Central memory CD8-positive, alpha-beta T cell (primary cell): ENCODE results near the gene TBX19.

Source experiments
- ATAC-seq: fragments of 150-1000 bp; cut with Tn5 transposase; replicated peaks from 2 replicates; pipeline ENCODE4 v1.10.0; 2022; ENCODE audit warnings: mild to moderate bottlenecking, moderate FRiP score, moderate number of reproducible peaks; ENCODE audit not compliant: poor library complexity, severe bottlenecking; ENCODE audit errors: extremely low read depth
- DNase-seq, 2 donors: peaks; one replicate each; pipeline ENCODE4 v3.0.0; 2021; ENCODE audit warnings: low spot score in 2 of 2
- H3K27ac Mint-ChIP-seq: one replicate; pipeline ENCODE4 v1.8.0; 2022; ENCODE audit warnings: low read depth, mild to moderate bottlenecking, moderate library complexity, mixed read lengths
- H3K27me3 Mint-ChIP-seq: one replicate; pipeline ENCODE4 v1.8.0; 2022; ENCODE audit warnings: mixed read lengths
- H3K36me3 Mint-ChIP-seq: one replicate; pipeline ENCODE4 v1.8.0; 2022; ENCODE audit warnings: mild to moderate bottlenecking, moderate library complexity, mixed read lengths; ENCODE audit not compliant: insufficient read depth
- H3K4me1 Mint-ChIP-seq: one replicate; pipeline ENCODE4 v1.8.0; 2022; ENCODE audit warnings: mixed read lengths
- H3K4me3 Mint-ChIP-seq: one replicate; pipeline ENCODE4 v1.8.0; 2022; ENCODE audit warnings: mild to moderate bottlenecking, moderate library complexity, mixed read lengths
- H3K9me3 Mint-ChIP-seq: one replicate; pipeline ENCODE4 v1.8.0; 2022; ENCODE audit warnings: mixed read lengths

The TBX19 gene

DNA sequence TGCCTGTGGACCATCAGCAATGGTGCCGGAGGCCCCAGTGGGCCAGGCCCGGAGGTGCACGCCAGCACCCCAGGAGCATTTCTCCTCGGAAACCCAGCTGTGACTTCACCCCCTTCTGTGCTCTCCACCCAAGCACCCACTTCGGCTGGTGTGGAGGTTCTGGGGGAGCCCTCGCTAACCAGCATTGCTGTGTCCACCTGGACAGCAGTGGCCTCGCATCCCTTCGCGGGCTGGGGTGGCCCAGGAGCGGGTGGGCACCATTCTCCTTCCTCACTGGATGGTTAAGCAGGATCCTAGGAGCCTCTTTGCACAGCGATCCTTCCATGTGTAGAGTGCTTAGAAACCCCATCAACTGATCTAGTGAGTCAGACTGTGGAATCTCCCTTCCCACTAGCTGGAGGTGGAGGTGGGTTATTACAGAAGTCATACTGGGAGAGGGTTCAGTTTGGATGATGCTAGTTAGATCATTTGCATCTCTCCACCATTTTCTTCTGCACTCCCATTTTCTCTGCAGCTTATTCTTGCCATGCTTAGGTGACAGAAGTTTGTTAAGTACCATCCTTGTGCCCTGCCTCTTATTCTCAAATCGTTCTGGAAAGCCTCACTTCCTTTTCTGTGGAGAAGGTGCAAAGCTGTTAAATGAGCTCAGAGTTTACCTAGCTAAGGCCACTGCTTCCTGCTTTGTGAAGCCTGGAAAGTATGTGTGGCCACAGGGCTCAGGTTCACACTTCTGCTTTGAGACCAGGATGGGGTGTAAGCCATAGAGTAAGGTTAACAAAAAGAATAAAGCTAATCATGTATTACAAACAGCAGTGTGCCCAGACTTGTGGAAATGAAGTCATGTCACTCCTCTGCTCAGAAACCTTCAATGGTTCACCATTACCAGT is 32.3 kb downstream of the TBX19 start:
- H3K36me3 Mint-ChIP-seq: peaks cover 3% of the 10 kb centered on the region
- no peak overlapping the region for H3K27ac Mint-ChIP-seq
- peaks cover 21% of the 10 kb centered on the region for H3K4me1 Mint-ChIP-seq
- H3K9me3 Mint-ChIP-seq: no peaks in the 10 kb centered on the region
- DNase-seq (no peak), ATAC-seq (no peak)
- no peaks in the 10 kb centered on the region for H3K27me3 Mint-ChIP-seq
- no peak overlapping the region for H3K4me3 Mint-ChIP-seq

DNA sequence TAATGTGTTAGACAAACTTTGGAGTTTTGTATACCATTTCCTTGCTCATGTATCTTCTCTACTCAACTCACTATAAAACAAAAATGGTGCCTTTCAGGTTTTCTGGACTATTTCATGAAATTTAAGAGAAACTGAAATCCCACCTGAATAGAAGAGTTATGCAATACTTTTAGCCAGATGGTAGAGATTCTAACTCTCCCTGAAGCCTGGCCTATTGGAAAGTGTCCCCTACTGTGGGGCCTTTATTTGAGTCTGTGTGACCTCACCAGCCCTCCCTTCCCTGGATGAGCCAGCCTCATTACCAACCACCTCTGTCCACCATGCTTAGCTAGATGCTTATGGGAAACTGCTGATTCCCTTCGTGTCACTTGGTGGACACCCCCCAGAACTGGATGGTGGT is 35.5 kb downstream of the TBX19 start:
- Mint-ChIP-seq H3K4me3 (no peak overlapping the region), H3K27ac (peak overlapping the region; percentile 50), H3K36me3 (peaks cover 2% of the 10 kb centered on the region), H3K4me1 (peaks cover 27% of the 10 kb centered on the region), H3K27me3 (no peaks in the 10 kb centered on the region), H3K9me3 (no peaks in the 10 kb centered on the region)
- DNase-seq: no peak
- ATAC-seq: no peak

DNA sequence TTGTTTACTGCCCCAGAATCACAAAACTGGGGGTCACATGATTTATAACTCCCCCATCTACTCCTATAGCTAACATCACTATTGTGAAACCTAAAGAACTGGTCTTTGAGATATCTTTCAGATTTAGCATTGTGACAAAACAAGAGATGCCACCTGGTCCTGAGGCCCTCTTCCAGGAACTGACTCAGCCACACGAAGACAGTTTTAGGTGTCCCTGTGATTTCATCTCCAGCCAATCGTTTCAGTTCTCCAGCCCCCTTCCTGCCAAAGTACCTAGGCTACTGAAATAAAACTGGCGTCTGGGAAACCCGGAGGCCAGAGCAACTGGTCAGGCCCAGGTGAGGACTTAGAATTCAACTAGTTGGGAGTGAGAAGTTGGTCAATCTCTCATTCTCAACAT is 36.6 kb downstream of the TBX19 start:
- Mint-ChIP-seq H3K27me3 (no peaks in the 10 kb centered on the region), H3K9me3 (no peaks in the 10 kb centered on the region)

DNA sequence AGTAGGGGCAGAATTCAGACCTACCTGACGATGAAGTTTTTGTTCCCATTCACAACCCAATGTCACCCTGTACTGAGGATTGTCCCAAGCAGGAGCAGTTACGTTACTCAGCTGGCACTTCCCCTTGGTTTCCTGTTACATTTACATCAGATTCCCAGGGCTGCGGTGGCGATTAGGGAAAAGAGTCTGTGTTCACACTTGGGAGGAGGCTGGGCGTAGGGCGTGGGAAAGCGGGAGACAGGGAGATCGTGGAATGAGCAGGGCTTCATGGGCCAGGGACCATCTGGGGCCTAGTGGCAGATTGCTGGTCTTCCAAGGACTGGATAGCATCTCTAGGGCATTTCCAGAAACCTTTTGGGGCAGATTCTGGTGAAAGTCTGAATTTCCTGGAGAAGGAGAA is 39.0 kb downstream of the TBX19 start:
- H3K27ac Mint-ChIP-seq: no peak overlapping the region
- no peak overlapping the region for H3K4me3 Mint-ChIP-seq
- ATAC-seq (no peak), DNase-seq (no peak)
- peaks cover 2% of the 10 kb centered on the region for H3K36me3 Mint-ChIP-seq
- peaks cover 13% of the 10 kb centered on the region for H3K4me1 Mint-ChIP-seq
- no peaks in the 10 kb centered on the region for H3K27me3 Mint-ChIP-seq
- H3K9me3 Mint-ChIP-seq: peaks cover 1% of the 10 kb centered on the region

More for the DNA sequence above, 36.6 kb downstream of the TBX19 start:
- Mint-ChIP-seq H3K4me1 (peaks cover 27% of the 10 kb centered on the region), H3K4me3 (no peak overlapping the region), H3K36me3 (peaks cover 2% of the 10 kb centered on the region), H3K27ac (no peak overlapping the region)
- ATAC-seq: no peak
- DNase-seq: no peak

DNA sequence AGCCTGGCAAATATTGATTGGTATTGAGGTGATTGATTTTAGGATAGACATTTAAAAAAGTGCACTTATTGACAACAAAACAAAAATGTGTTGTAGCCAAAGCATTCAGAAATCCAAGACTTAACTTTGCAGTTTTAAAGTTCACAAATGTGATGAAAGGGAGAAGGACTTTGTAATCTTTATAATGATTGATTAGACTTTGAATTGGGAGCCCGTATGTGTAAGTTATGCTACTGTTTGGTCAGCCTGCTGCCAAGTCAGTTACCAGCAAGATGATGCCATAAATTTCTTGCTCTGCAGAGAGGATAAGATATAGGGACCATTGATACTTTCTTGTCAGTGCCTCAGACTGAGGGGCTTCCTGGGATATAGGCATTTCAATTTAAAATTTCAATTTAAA is 39.5 kb downstream of the TBX19 start:
- DNase-seq: no peak
- no peaks in the 10 kb centered on the region for H3K27me3 Mint-ChIP-seq

DNA sequence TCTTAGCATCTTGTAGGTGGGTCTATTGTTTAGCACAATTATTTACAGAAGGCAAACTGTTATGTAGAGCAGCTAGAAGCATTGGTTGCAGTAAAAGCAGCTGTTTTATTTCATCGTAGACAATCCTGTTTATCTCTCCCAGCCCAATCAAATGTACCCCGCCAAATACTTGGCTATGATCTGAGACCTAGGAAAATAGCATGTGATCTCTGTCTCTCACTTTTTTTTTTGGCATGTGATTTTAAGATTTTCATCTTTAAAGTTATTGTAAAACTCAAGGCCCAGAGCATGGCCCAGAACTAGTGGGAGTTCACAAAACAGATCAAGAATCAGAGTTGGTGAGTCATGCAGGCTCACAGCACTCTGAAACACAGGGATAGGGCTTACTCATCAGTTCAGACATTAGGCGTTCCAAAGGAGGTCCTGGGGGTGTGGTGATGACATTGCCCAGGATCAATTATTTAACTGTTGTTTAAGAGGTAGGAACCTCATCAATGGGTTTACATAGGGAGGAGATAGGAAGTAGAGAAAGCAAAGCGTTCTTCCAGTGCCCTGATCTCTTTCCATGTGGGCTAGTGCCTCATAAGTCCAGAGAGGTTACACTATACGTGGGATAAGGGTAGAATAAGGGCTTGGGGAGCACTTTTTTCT is 40.2 kb downstream of the TBX19 start:
- peaks cover 13% of the 10 kb centered on the region for H3K4me1 Mint-ChIP-seq
- no peak for DNase-seq
- no peak overlapping the region for H3K27ac Mint-ChIP-seq
- ATAC-seq: no peak
- peaks cover 6% of the 10 kb centered on the region for H3K9me3 Mint-ChIP-seq
- H3K4me3 Mint-ChIP-seq: no peak overlapping the region
- H3K36me3 Mint-ChIP-seq: peaks cover 2% of the 10 kb centered on the region
- H3K27me3 Mint-ChIP-seq: no peaks in the 10 kb centered on the region

More for the DNA sequence above, 39.5 kb downstream of the TBX19 start:
- Mint-ChIP-seq H3K36me3 (peaks cover 2% of the 10 kb centered on the region), H3K4me1 (peaks cover 13% of the 10 kb centered on the region), H3K27ac (no peak overlapping the region), H3K9me3 (peaks cover 6% of the 10 kb centered on the region), H3K4me3 (no peak overlapping the region)
- ATAC-seq: no peak

DNA sequence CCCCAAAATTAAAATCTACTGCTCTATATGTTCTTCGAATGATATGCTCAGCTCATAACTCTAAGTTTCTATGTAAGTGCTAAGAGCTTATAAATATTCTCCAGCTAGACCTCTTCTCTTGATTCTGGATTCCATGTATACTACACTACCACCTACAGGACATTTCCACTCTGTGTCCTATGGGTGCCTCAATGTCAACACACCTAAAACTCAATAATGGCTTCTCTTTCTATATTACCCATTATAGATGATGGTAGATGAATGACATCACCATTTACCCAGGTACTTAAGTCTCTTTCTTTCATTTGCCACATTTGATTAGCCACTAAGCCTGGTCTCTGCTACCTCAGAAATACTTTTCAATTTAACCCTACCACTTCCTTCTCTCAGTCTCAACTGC is 41.3 kb downstream of the TBX19 start:
- DNase-seq (no peak), ATAC-seq (no peak)
- Mint-ChIP-seq H3K27me3 (no peaks in the 10 kb centered on the region), H3K4me3 (no peak overlapping the region), H3K36me3 (peaks cover 2% of the 10 kb centered on the region), H3K27ac (no peak overlapping the region), H3K4me1 (peaks cover 13% of the 10 kb centered on the region), H3K9me3 (peaks cover 6% of the 10 kb centered on the region)

DNA sequence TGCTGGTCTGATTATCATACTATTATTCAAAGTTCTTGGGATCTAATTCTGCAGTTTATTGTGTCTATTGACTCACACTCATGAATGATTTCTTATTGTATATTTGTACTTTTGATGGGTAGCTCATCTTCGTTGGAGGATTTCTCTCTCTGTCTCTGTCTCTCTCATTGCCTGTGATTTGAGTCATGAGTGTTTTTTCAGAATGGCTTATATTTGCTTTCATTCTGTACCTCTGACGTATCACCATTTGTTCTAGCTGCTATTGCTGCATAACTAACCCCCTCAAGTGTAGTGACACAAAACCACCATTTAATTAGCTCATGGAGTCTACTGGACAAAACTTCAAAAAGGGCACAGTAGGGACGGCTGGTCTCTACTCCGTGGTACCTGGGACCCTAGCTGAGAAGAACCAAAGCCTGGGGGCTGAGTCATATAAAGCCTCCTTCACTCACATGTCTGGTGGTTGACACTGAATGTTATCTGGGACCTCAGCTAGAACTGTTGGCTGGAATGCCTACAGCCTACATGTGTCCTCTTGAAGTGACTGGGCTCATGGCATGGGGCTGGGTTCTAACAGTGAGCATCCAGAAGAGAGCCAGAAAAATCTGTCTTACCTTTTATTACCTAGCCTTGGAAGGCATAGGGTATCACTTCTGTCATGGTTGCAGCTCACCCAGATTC is 44.2 kb downstream of the TBX19 start:
- Mint-ChIP-seq H3K4me3 (no peak overlapping the region), H3K4me1 (no peaks in the 10 kb centered on the region), H3K9me3 (peaks cover 6% of the 10 kb centered on the region), H3K27ac (no peak overlapping the region), H3K36me3 (peaks cover 1% of the 10 kb centered on the region), H3K27me3 (no peaks in the 10 kb centered on the region)
- ATAC-seq (no peak), DNase-seq (no peak)

DNA sequence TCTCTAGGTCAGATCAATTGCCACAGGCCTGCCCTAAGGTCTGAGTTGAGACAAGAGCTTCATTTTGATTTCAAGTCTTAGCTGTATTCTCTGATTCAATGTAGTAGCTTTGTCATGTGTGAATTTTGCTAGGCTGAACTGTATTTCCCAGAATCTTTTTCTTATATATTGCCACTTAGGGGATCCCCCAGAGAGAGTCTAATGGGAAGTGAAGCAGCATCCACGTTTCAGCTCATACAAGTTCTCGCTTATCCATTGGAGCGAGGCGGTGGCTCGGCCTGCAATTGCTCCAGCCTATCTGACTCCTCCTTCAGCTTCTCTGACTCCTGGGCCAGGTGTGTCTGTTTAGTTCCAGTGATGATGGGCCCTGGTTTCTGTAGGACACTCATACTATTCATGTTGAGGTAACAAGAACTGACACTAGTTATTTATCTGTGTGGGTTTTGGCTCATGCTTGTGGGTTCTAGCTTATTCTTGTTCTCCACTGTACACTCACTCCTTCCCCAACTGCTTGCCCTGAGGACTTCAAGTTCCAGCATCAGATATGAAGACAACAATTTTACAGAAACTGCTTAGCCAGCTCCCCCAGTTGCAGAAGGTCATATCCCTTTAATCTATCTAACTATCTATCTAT is 48.2 kb downstream of the TBX19 start:
- Mint-ChIP-seq H3K4me1 (no peaks in the 10 kb centered on the region), H3K4me3 (no peak overlapping the region), H3K36me3 (peaks cover 1% of the 10 kb centered on the region), H3K27ac (no peak overlapping the region), H3K27me3 (no peaks in the 10 kb centered on the region), H3K9me3 (peaks cover 6% of the 10 kb centered on the region)
- ATAC-seq (no peak), DNase-seq (no peak)

DNA sequence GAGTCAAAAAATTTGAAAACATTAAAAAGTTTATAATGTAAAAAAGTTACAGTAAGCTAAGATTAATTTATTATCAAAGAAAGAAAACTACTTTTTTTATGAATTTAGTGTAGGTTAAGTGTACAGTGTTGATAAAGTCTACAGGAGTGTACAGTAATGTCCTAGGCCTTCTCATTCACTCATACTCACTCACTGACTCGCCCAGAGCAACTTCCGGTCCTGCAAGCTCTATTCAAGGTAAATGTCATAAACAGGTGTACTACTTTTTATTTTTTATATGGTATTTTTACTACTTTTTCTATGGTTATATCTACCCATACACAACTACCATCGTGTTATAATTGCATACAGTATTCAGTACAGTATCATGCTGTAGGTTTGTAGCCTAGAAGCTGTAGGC is 49.6 kb downstream of the TBX19 start:
- H3K36me3 Mint-ChIP-seq: peaks cover 1% of the 10 kb centered on the region
- no peak overlapping the region for H3K27ac Mint-ChIP-seq
- no peak overlapping the region for H3K4me3 Mint-ChIP-seq
- DNase-seq: no peak
- no peak for ATAC-seq
- H3K9me3 Mint-ChIP-seq: no peaks in the 10 kb centered on the region
- peaks cover under 1% of the 10 kb centered on the region for H3K4me1 Mint-ChIP-seq
- no peaks in the 10 kb centered on the region for H3K27me3 Mint-ChIP-seq

DNA sequence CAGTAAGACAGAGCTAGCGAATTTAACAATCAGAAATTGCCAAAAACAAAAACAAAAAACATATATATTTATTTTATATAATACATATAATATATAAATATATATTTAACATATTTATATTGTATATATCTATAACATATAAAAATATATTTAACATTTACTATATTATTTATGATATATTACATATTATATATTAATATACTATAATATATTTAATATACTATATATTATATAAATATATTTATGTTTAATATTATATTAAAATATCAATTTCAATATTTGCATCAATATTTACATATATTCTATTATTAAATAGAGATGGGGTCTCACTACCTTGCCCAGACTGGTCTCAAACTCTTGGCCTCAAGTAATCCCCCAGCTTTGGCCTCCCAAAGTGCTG is 50.9 kb downstream of the TBX19 start:
- H3K27ac Mint-ChIP-seq: no peak overlapping the region
- H3K27me3 Mint-ChIP-seq: no peaks in the 10 kb centered on the region
- peaks cover 6% of the 10 kb centered on the region for H3K4me1 Mint-ChIP-seq
- peaks cover 1% of the 10 kb centered on the region for H3K36me3 Mint-ChIP-seq
- DNase-seq (no peak), ATAC-seq (no peak)
- no peaks in the 10 kb centered on the region for H3K9me3 Mint-ChIP-seq
- H3K4me3 Mint-ChIP-seq: no peak overlapping the region

DNA sequence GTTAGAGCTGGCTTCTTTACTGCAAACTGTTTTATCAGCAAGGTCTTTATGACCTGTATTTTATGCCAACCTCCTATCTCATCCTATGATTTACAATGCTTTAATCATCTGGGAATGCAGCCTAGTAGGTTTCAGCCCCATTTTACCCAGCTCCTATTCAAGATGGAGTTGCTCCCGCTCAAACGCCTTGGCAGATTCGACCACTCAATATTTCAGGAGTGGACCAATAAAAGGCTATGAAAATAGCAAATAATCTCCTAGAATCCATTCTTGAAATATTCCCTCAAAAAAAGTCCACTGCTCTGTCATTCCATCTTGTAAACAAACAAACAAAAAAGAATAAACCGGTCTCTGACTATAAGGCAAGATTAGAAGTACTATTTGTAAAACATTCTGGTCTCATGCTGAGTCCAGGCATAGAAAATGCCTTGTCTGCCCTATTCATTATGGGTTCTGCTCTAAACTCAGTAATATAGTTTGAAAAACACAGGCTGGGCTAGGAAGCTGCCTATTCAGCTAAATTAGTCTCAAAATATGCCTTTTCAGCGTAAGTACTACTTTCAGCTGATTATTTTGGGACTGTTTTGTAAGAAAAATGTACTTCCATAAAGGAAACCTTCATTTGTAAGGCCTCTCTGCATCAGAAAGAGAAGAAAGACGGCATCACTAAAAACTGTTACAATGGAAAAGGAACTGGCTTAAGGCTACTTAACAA is 53.0 kb downstream of the TBX19 start:
- Mint-ChIP-seq H3K9me3 (no peaks in the 10 kb centered on the region), H3K27ac (no peak overlapping the region), H3K4me3 (no peak overlapping the region), H3K27me3 (no peaks in the 10 kb centered on the region), H3K4me1 (peaks cover 12% of the 10 kb centered on the region), H3K36me3 (no peaks in the 10 kb centered on the region)
- ATAC-seq (no peak), DNase-seq (no peak)
